Hepatocyte (in vitro differentiated cells): ENCODE results near the gene MAN1B1.

Experiments
- CTCF ChIP-seq: fragments of 200-600 bp; sonication (generic); IDR thresholded peaks from 2 replicates; pipeline ENCODE4 v1.5.1; 2016; ENCODE audit warnings: antibody characterized with exemption, mild to moderate bottlenecking; ENCODE audit not compliant: poor library complexity
- EZH2 ChIP-seq: fragments of 200-600 bp; sonication (generic); IDR thresholded peaks from 2 replicates; pipeline ENCODE4 v1.6.1; 2016; ENCODE audit warnings: antibody characterized with exemption, mild to moderate bottlenecking, borderline replicate concordance

GRCh38 chr9:137048655-137049543 is 37.9 kb upstream of the MAN1B1 start:
- no peak for TF ChIP-seq CTCF
- no peak for TF ChIP-seq EZH2
